Neural progenitor cell (in vitro differentiated cells): ENCODE measurements around the gene RNASE2.

Experiments used
- EZH2 ChIP-seq: fragments of 200-600 bp; sonication (generic); IDR thresholded peaks from 2 replicates; pipeline ENCODE4 v1.6.1; 2017; ENCODE audit warnings: antibody characterized with exemption, mild to moderate bottlenecking, moderate library complexity
- EZH2phosphoT487 ChIP-seq: fragments of 200-600 bp; sonication (generic); IDR thresholded peaks from 2 replicates; pipeline ENCODE4 v1.6.1; 2017; ENCODE audit warnings: antibody characterized with exemption

DNA sequence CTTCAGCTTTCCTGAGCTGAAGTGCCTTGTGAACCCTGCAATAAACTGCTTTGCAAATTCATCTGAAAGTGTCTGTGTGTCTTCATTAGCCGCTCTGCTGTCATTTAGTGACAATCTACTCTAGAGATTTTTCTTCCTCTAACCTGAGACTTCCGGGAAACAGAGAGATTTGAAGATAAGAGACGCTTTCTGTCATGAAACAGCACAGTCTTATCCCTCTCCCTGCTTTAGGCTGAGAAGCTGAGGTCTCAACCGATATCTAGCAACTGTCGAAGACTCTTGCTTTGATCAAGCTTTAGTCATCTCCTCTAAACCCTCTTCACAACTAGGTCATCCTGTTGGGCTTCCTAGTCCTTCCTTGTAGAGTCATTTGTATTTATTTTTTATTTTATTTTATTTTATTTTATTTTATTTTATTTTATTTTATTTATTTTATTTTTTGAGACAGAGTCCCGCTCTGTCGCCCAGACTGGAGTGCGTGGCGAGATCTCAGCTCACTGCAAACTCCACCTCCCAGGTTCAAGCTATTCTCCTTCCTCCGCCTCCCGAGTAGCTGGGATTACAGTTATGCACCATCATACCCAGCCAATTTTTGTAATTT is 1.2 kb downstream of the RNASE2 start:
- TF ChIP-seq EZH2 (no peak), EZH2phosphoT487 (no peak)
